ENCODE data around the gene EFNA5.

DNA sequence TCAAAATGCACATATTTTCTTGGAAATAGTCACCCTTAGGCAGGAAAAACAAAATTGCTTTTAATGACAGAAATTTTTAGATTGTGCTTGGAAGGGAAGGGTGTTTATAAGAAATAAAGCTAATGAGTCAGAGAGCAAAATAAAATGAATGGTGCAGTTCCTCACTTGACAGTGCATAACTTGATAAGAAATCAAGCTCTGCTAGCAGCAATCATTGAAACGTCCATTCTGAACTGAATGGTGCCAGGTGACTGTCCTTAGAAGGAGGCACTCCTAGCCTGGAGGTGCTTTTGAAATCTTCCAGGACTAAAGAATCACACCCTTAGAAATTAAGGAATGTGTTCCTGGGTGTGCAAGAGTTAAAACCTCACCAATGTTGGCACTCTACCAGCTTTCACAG lies 202.5 kb downstream of the EFNA5 start:
- TF ChIP-seq EP300 (IDR thresholded peaks at IDR 0.05) (no peak), POLR2A (IDR thresholded peaks at IDR 0.05) (no peak)
- TF ChIP-seq, protein P1, sequence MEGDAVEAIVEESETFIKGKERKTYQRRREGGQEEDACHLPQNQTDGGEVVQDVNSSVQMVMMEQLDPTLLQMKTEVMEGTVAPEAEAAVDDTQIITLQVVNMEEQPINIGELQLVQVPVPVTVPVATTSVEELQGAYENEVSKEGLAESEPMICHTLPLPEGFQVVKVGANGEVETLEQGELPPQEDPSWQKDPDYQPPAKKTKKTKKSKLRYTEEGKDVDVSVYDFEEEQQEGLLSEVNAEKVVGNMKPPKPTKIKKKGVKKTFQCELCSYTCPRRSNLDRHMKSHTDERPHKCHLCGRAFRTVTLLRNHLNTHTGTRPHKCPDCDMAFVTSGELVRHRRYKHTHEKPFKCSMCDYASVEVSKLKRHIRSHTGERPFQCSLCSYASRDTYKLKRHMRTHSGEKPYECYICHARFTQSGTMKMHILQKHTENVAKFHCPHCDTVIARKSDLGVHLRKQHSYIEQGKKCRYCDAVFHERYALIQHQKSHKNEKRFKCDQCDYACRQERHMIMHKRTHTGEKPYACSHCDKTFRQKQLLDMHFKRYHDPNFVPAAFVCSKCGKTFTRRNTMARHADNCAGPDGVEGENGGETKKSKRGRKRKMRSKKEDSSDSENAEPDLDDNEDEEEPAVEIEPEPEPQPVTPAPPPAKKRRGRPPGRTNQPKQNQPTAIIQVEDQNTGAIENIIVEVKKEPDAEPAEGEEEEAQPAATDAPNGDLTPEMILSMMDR (IDR thresholded peaks at IDR 0.05): no peak

Measured in suprapubic skin (tissue), 3 donors.